Fibroblast of lung (primary cell): ENCODE data around the gene VGLL4. TPM values are rescaled to one million over a fixed set of nuclear protein-coding genes. Genes with fewer than 3 reads are reported as not detected.
A peak's percentile ranks its signal among the peaks of the same experiment; 100 is the strongest.
"Not testable (repeated sequence)": the region's sequence is repeated elsewhere in the genome, so short reads cannot be mapped to it uniquely, and the experiment has no call there.

ENCODE experiments used
- DNase-seq, 2 donors: peaks; one replicate each; pipeline versions ENCODE4 v3.0.0 to v3.0.0-alpha.2; 2010; ENCODE audit warnings: low read depth in 2 of 2
- H2AFZ ChIP-seq: 2 replicates; pipeline ENCODE4 v1.5.1; 2012; ENCODE audit warnings: low read length, control low read depth, inconsistent platforms
- H3K27ac ChIP-seq: 2 replicates; pipeline ENCODE4 v1.5.1; 2011; ENCODE audit warnings: low read length, control low read depth; ENCODE audit not compliant: insufficient read depth
- H3K27me3 ChIP-seq: 2 replicates; pipeline ENCODE4 v1.5.1; 2011; ENCODE audit warnings: mild to moderate bottlenecking, low read length; ENCODE audit not compliant: control insufficient read depth, insufficient read depth
- H3K36me3 ChIP-seq: 2 replicates; pipeline ENCODE4 v1.5.1; 2011; ENCODE audit warnings: low read length; ENCODE audit not compliant: control insufficient read depth, insufficient read depth
- H3K4me1 ChIP-seq: 2 replicates; pipeline ENCODE4 v1.5.1; 2011; ENCODE audit warnings: low read length; ENCODE audit not compliant: control insufficient read depth, insufficient read depth; ENCODE audit errors: extremely low read depth
- H3K4me2 ChIP-seq: 2 replicates; pipeline ENCODE4 v1.5.1; 2011; ENCODE audit warnings: low read length, control low read depth; ENCODE audit not compliant: insufficient read depth; ENCODE audit errors: extremely low read depth
- H3K4me3 ChIP-seq, 4 experiments: fragments of 200-600 bp in 1 of 4; sonication (generic) in 1 of 4; replicated peaks in 1 of 4; 2 replicates each; pipeline ENCODE4 v1.5.1; 2011 to 2016; ENCODE audit warnings: low read length in 4 of 4, low read depth in 3 of 4, mild to moderate bottlenecking in 3 of 4, control low read depth in 2 of 4, inconsistent platforms in 1 of 4, mixed read lengths in 1 of 4; ENCODE audit not compliant: insufficient read depth in 1 of 4; ENCODE audit errors: control extremely low read depth in 1 of 4
- H3K79me2 ChIP-seq: 2 replicates; pipeline ENCODE4 v1.5.1; 2012; ENCODE audit warnings: mild to moderate bottlenecking, low read length, inconsistent platforms; ENCODE audit not compliant: control insufficient read depth, insufficient read depth
- H3K9ac ChIP-seq: 2 replicates; pipeline ENCODE4 v1.5.1; 2011; ENCODE audit warnings: mild to moderate bottlenecking, low read length, control low read depth; ENCODE audit not compliant: insufficient read depth
- H3K9me3 ChIP-seq: 2 replicates; pipeline ENCODE4 v1.5.1; 2012; ENCODE audit warnings: low read depth, low read length; ENCODE audit not compliant: control insufficient read depth, insufficient read depth
- H4K20me1 ChIP-seq: 2 replicates; pipeline ENCODE4 v1.5.1; 2011; ENCODE audit warnings: low read length; ENCODE audit not compliant: control insufficient read depth, insufficient read depth; ENCODE audit errors: extremely low read depth
- EZH2 ChIP-seq: IDR thresholded peaks from 2 replicates; pipeline ENCODE4 v1.5.1; 2012; ENCODE audit warnings: low read length, control low read depth, mild to moderate bottlenecking; ENCODE audit errors: missing control alignments
- polyA plus RNA-seq, 2 donors: library from polyadenylated mRNA; depleted of rRNA in 1 of 2; stranded (reverse) in 1 of 2; unstranded in 1 of 2; fragments of >200 nt; gene quantifications; 2 replicates each; pipeline ENCODE4 v1.2.1, GENCODE V29; 2011 to 2012; ENCODE audit warnings: missing spikeins in 1 of 2
- total RNA-seq: library from RNA; depleted of rRNA; stranded (reverse); fragments of >200 nt; gene quantifications from 2 replicates; pipeline ENCODE4 v1.2.1, GENCODE V29; 2014
- TF ChIP-seq, protein P1 (sequence below), 2 donors: IDR thresholded peaks in 1 of 2; conservative IDR thresholded peaks in 1 of 2; 1 replicate in 1 of 2; 2 replicates in 1 of 2; pipeline ENCODE4 v1.5.1; 2011 to 2012; ENCODE audit warnings: low read length in 2 of 2, control low read depth in 1 of 2, inconsistent platforms in 1 of 2, low read depth in 1 of 2, mild to moderate bottlenecking in 1 of 2

Gene VGLL4
- total and polyA plus RNA-seq, 2 donors (not counting 1 experiment from before 2014, with no cell fraction given) = 18.4 to 34.7 TPM

DNA sequence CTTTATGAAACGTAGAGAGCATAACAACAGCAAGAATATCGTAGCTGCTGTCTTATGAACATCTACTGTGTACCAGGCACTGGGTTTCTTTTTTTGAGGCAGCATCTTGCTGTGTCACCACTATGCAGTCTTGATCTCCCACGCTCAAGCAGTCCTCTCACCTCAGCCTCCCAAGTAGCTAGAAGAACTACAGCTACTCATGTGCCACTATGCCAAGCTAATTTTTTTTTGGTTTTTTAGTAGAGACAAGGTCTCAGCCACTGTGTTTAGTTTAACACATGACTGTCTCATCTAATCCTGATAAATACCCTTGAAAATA, 129.9 kb downstream of the VGLL4 start:
- H3K4me2 ChIP-seq = peak overlapping the region; percentile 52
- H3K36me3 ChIP-seq = no peaks in the 10 kb centered on the region
- H3K27me3 ChIP-seq = no peaks in the 10 kb centered on the region
- TF ChIP-seq, protein P1, sequence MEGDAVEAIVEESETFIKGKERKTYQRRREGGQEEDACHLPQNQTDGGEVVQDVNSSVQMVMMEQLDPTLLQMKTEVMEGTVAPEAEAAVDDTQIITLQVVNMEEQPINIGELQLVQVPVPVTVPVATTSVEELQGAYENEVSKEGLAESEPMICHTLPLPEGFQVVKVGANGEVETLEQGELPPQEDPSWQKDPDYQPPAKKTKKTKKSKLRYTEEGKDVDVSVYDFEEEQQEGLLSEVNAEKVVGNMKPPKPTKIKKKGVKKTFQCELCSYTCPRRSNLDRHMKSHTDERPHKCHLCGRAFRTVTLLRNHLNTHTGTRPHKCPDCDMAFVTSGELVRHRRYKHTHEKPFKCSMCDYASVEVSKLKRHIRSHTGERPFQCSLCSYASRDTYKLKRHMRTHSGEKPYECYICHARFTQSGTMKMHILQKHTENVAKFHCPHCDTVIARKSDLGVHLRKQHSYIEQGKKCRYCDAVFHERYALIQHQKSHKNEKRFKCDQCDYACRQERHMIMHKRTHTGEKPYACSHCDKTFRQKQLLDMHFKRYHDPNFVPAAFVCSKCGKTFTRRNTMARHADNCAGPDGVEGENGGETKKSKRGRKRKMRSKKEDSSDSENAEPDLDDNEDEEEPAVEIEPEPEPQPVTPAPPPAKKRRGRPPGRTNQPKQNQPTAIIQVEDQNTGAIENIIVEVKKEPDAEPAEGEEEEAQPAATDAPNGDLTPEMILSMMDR (conservative IDR thresholded peaks at IDR 0.05 in 1 of 2, IDR thresholded peaks at IDR 0.05 in 1 of 2; ENCODE audit: low read depth in 1 of 2, low read length in 2 of 2) = no peak
- TF ChIP-seq EZH2 = no peak
- H2AFZ ChIP-seq = no peak overlapping the region
- no peak overlapping the region for H3K4me3 ChIP-seq
- peaks cover 22% of the 10 kb centered on the region for H3K4me1 ChIP-seq
- DNase-seq = peak in 1 of 2 donors; percentile 39
- no peaks in the 10 kb centered on the region for H3K9me3 ChIP-seq
- no peaks in the 10 kb centered on the region for H3K79me2 ChIP-seq
- peak overlapping the region; percentile 26 for H3K27ac ChIP-seq
- no peaks in the 10 kb centered on the region for H4K20me1 ChIP-seq
- H3K9ac ChIP-seq = no peak overlapping the region

DNA sequence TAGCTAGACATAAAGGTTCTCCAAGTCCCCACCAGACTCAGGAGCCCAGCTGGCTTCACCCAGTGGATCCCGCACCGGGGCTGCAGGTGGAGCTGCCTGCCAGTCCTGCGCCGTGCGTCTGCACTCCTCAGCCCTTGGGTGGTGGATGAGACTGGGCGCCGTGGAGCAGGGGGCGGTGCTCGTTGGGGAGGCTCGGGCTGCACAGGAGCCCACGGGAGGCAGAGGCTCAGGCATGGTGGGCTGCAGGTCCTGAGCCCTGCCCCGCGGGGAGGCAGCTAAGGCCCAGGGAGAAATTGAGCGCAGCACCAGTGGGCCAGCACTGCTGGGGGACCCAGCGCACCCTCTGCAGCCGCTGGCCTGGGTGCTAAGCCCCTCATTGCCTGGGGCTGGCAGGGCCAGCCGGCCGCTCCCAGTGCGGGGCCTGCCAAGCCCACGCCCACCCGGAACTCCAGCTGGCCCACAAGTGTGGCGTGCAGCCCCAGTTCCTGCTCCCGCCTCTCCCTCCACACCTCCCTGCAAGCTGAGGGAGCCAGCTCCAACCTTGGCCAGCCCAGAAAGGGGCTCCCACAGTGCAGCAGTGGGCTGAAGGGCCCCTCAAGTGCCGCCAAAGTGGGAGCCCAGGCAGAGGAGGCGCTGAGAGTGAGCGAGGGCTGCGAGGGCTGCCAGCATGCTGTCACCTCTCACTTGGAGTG, 130.4 kb downstream of the VGLL4 start:
- not testable (repeated sequence) for H2AFZ ChIP-seq, H3K9ac ChIP-seq, H3K9me3 ChIP-seq, H3K4me3 ChIP-seq, H3K27me3 ChIP-seq, DNase-seq, H3K4me2 ChIP-seq, H4K20me1 ChIP-seq, H3K36me3 ChIP-seq, H3K79me2 ChIP-seq
- Histone ChIP-seq H3K4me1 (peaks cover 25% of the 10 kb centered on the region), H3K27ac (peak overlapping the region; percentile 26)

DNA sequence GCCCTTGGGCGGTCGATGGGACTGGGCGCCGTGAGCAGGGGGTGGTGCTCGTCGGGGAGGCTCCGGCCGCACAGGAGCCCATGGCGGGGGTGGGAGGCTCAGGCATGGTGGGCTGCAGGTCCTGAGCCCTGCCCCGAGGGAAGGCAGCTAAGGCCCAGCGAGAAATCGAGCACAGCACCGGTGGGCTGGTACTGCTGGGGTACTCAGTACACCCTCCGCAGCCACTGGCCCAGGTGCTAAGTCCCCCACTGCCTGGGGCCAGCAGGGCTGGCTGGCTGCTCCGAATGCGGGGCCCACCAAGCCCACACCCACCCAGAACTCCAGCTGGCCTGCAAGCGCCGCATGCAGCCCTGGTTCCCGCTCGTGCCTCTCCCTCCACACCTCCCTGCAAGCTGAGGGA, 132.1 kb downstream of the VGLL4 start:
- not testable (repeated sequence) for H3K4me3 ChIP-seq, H4K20me1 ChIP-seq, H3K36me3 ChIP-seq, DNase-seq, H3K27me3 ChIP-seq, H3K4me2 ChIP-seq, H3K79me2 ChIP-seq, H2AFZ ChIP-seq, H3K9ac ChIP-seq, H3K9me3 ChIP-seq, H3K27ac ChIP-seq
- H3K4me1 ChIP-seq = peaks cover 25% of the 10 kb centered on the region

DNA sequence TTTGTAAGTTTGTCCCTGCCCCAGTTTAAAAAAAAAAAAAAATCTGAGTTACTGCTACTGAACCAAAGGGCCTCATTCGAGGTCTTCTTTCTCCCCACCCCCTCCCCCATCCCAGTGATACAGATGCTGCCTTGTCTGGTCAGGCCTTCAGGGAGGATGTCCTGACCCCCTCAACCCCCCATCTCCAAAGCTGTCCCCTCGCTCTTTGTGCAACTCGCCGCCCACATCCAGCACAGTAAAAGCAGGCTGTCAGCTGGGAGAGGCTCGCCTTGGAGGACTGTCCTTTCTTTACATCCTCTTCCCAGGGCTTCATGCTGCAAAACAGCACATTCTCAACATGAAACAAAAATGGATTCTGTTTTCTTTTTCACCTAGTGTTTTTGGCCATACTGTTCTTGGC, 133.4 kb downstream of the VGLL4 start:
- H3K9me3 ChIP-seq = no peaks in the 10 kb centered on the region
- TF ChIP-seq, protein P1 (conservative IDR thresholded peaks at IDR 0.05 in 1 of 2, IDR thresholded peaks at IDR 0.05 in 1 of 2; ENCODE audit: low read depth in 1 of 2, low read length in 2 of 2) = no peak
- TF ChIP-seq EZH2 = no peak
- no peaks in the 10 kb centered on the region for H4K20me1 ChIP-seq
- no peaks in the 10 kb centered on the region for H3K36me3 ChIP-seq
- H2AFZ ChIP-seq = no peak overlapping the region
- peak overlapping the region; percentile 51 for H3K27ac ChIP-seq
- no peak overlapping the region for H3K4me3 ChIP-seq
- peaks cover 25% of the 10 kb centered on the region for H3K4me1 ChIP-seq
- H3K9ac ChIP-seq = no peak overlapping the region
- H3K4me2 ChIP-seq = peak overlapping the region; percentile 66
- DNase-seq = no peak
- no peaks in the 10 kb centered on the region for H3K27me3 ChIP-seq
- H3K79me2 ChIP-seq = no peaks in the 10 kb centered on the region
